22Rv1 (cell line): ENCODE results near the gene OR10A5.
"Not testable (repeated sequence)": the region's sequence is repeated elsewhere in the genome, so short reads cannot be mapped to it uniquely, and the experiment has no call there.

ENCODE experiments used
- H3K27ac ChIP-seq: fragments of 450-650 bp; 2 replicates; pipeline ENCODE4 v1.5.1; 2017
- CTCF ChIP-seq: fragments of 450-650 bp; IDR thresholded peaks from 2 replicates; pipeline ENCODE4 v1.5.1; 2017; ENCODE audit warnings: mild to moderate bottlenecking
- ZFX ChIP-seq: fragments of 450-650 bp; IDR thresholded peaks from 2 replicates; pipeline ENCODE4 v1.6.1; 2017; ENCODE audit warnings: antibody characterized with exemption, borderline replicate concordance

Gene OR10A5

GRCh38 chr11:6850526-6850925 is 5.0 kb downstream of the OR10A5 start:
- H3K27ac ChIP-seq, result no peak overlapping the region
- TF ChIP-seq ZFX (no peak), CTCF (no peak)

- H3K27ac ChIP-seq, result not testable (repeated sequence)
These were observed 9.3 kb downstream of the OR10A5 start for GRCh38 chr11:6854801-6855200.

GRCh38 chr11:6855971-6856541 is 10.6 kb downstream of the OR10A5 start:
- no peak overlapping the region for H3K27ac ChIP-seq
- TF ChIP-seq ZFX (no peak), CTCF (no peak)

- TF ChIP-seq ZFX, result no peak
- no peak for TF ChIP-seq CTCF
- no peak overlapping the region for H3K27ac ChIP-seq
These were observed 11.4 kb downstream of the OR10A5 start for GRCh38 chr11:6856871-6857270.

- no peak for TF ChIP-seq CTCF
- TF ChIP-seq ZFX, result no peak
- H3K27ac ChIP-seq, result no peak within 1 kb of the TSS
These were observed 17.5 kb downstream of the OR10A5 start, which contains the start of gene OR10A2 for GRCh38 chr11:6862961-6863360. OR10A2 (plus strand) TSS chr11:6863057; CDS start chr11:6869755, 6,698 bp downstream.

GRCh38 chr11:6864438-6864837 is 19.0 kb downstream of the OR10A5 start:
- TF ChIP-seq CTCF, result no peak
- TF ChIP-seq ZFX, result no peak

GRCh38 chr11:6871278-6871677 is 25.8 kb downstream of the OR10A5 start:
- TF ChIP-seq ZFX, result no peak
- TF ChIP-seq CTCF, result no peak
- H3K27ac ChIP-seq, result no peak overlapping the region

More at GRCh38 chr11:6864438-6864837, 19.0 kb downstream of the OR10A5 start:
- H3K27ac ChIP-seq, result no peak overlapping the region

GRCh38 chr11:6875761-6876160 is 30.3 kb downstream of the OR10A5 start:
- no peak overlapping the region for H3K27ac ChIP-seq
- TF ChIP-seq ZFX (no peak), CTCF (no peak)
